PC-3 (cell line): ENCODE measurements around the gene ELAVL4. TPM values are rescaled to one million over a fixed set of nuclear protein-coding genes. Genes with fewer than 3 reads are reported as not detected.

ENCODE experiments used
- ATAC-seq: fragments of 200-7000 bp; cut with Tn5 transposase; 2 replicates; pipeline ENCODE4 v1.9.1; 2020; ENCODE audit warnings: mild to moderate bottlenecking, moderate library complexity
- BruUV-seq: library from RNA; stranded (reverse); fragments of 400-500 nt; replicated peaks from 2 replicates; lab custom pipeline; 2021; lab: Mats Ljungman, UMichigan
- CTCF ChIA-PET: fragments of 300-600 bp; sonication (Branson Sonifier 250); formaldehyde crosslinking; loops from one replicate; lab custom pipeline; 2022; ENCODE audit warnings: antibody characterized with exemption; lab: Charles Lee
- POLR2A ChIA-PET: fragments of 300-600 bp; sonication (Branson Sonifier 250); formaldehyde crosslinking; loops from one replicate; lab custom pipeline; 2022; ENCODE audit warnings: antibody characterized with exemption; ENCODE audit not compliant: unreplicated experiment; lab: Charles Lee
- DNase-seq: peaks from one replicate; pipeline ENCODE4 v3.0.0-alpha.2; 2015
- H2AFZ ChIP-seq: fragments of 300-600 bp; sonication (generic); 2 replicates; pipeline ENCODE4 v1.6.0; 2016; ENCODE audit warnings: antibody characterized with exemption, low read length
- H3F3A ChIP-seq: fragments of 300-600 bp; sonication (generic); one replicate; pipeline ENCODE4 v1.6.0; 2017; ENCODE audit warnings: antibody characterized with exemption, low read length, control low read depth, mild to moderate bottlenecking; ENCODE audit not compliant: unreplicated experiment
- H3K27ac ChIP-seq: fragments of 300-600 bp; sonication (generic); 2 replicates; pipeline ENCODE4 v1.5.1; 2016; ENCODE audit warnings: mild to moderate bottlenecking, low read length
- H3K27me3 ChIP-seq: fragments of 300-600 bp; sonication (generic); 2 replicates; pipeline ENCODE4 v1.6.1; 2016; ENCODE audit warnings: low read length, mixed read lengths
- H3K36me3 ChIP-seq: fragments of 300-600 bp; sonication (generic); 2 replicates; pipeline ENCODE4 v1.6.1; 2016; ENCODE audit warnings: low read depth, mixed run types, low read length, mixed read lengths
- H3K4me1 ChIP-seq: fragments of 300-600 bp; sonication (generic); 2 replicates; pipeline ENCODE4 v1.5.1; 2016; ENCODE audit warnings: low read length; ENCODE audit not compliant: insufficient read depth
- H3K4me2 ChIP-seq: fragments of 300-600 bp; sonication (generic); 2 replicates; pipeline ENCODE4 v1.6.0; 2016; ENCODE audit warnings: low read length
- H3K4me3 ChIP-seq: fragments of 300-600 bp; sonication (generic); 2 replicates; pipeline ENCODE4 v1.5.1; 2016; ENCODE audit warnings: mild to moderate bottlenecking, low read length, mixed read lengths
- H3K79me2 ChIP-seq: fragments of 300-600 bp; sonication (generic); 2 replicates; pipeline ENCODE4 v1.6.1; 2017; ENCODE audit warnings: low read length, mixed read lengths
- H3K9ac ChIP-seq: fragments of 300-600 bp; sonication (generic); 2 replicates; pipeline ENCODE4 v1.6.0; 2016; ENCODE audit warnings: mild to moderate bottlenecking, low read length
- H3K9me2 ChIP-seq: fragments of 300-600 bp; sonication (generic); replicated peaks from 2 replicates; pipeline ENCODE4 v1.6.1; 2016; ENCODE audit warnings: mixed run types, low read length, mixed read lengths
- H3K9me3 ChIP-seq: fragments of 300-600 bp; sonication (generic); 2 replicates; pipeline ENCODE4 v1.6.1; 2016; ENCODE audit warnings: low read length, mixed read lengths
- H4K20me1 ChIP-seq: fragments of 300-600 bp; sonication (generic); 2 replicates; pipeline ENCODE4 v1.6.1; 2016; ENCODE audit warnings: low read length, mixed read lengths
- EZH2 ChIP-seq: fragments of 300-600 bp; sonication (generic); IDR thresholded peaks from one replicate; pipeline ENCODE4 v1.6.1; 2017; ENCODE audit warnings: antibody characterized with exemption, mild to moderate bottlenecking, low read length; ENCODE audit not compliant: unreplicated experiment
- EZH2phosphoT487 ChIP-seq: fragments of 300-600 bp; sonication (generic); IDR thresholded peaks from 2 replicates; pipeline ENCODE4 v1.6.1; 2018; ENCODE audit warnings: mild to moderate bottlenecking, antibody characterized with exemption, low read length, borderline replicate concordance
- intact Hi-C: fragments of 100-400 bp; cut with micrococcal nuclease; formaldehyde crosslinking; loops from 2 replicates; pipeline ENCODE4 v1.9.0; 2023
- total RNA-seq: library from RNA; depleted of rRNA; stranded (reverse); fragments of >200 nt; gene quantifications from 2 replicates; pipeline ENCODE4 v1.2.3, GENCODE V29; 2014
- TF ChIP-seq, protein P1 (sequence below): fragments of 300-600 bp; sonication (generic); conservative IDR thresholded peaks from 2 replicates; pipeline ENCODE4 v1.5.1; 2017; ENCODE audit warnings: antibody characterized with exemption, low read depth, mild to moderate bottlenecking, low read length

The ELAVL4 gene
- total RNA-seq, 1 experiment from 2014 or later: not detected

DNA sequence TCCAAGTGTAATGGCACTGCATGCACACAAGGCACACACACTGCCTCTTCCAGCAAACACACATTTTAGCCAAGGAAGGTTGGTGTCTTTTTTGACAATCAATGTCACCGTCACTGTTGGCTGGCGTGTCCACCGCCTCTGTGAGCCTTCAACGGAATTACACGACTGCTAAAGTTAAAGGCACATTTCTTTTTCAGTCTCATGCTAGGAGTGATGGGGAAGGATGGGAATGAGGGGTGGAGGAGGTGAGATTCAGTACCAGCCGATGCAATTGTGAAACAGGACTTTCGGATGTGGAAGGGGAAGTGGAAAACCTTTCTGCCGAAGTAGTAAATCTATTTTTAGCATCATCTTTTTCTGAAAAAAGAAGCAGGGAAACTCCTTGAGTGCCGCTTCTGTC is 1.4 kb downstream of the ELAVL4 start:
- H4K20me1 ChIP-seq: no peaks in the 10 kb centered on the region
- TF ChIP-seq, protein P1, sequence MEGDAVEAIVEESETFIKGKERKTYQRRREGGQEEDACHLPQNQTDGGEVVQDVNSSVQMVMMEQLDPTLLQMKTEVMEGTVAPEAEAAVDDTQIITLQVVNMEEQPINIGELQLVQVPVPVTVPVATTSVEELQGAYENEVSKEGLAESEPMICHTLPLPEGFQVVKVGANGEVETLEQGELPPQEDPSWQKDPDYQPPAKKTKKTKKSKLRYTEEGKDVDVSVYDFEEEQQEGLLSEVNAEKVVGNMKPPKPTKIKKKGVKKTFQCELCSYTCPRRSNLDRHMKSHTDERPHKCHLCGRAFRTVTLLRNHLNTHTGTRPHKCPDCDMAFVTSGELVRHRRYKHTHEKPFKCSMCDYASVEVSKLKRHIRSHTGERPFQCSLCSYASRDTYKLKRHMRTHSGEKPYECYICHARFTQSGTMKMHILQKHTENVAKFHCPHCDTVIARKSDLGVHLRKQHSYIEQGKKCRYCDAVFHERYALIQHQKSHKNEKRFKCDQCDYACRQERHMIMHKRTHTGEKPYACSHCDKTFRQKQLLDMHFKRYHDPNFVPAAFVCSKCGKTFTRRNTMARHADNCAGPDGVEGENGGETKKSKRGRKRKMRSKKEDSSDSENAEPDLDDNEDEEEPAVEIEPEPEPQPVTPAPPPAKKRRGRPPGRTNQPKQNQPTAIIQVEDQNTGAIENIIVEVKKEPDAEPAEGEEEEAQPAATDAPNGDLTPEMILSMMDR: no peak
- TF ChIP-seq EZH2 (no peak), EZH2phosphoT487 (no peak)
- intact Hi-C loops: no loop called here
- H3K4me2 ChIP-seq: no peak overlapping the region
- BruUV-seq: no TSS peak
- no peaks in the 10 kb centered on the region for H3F3A ChIP-seq
- ATAC-seq (no peak), DNase-seq (no peak)
- no peak overlapping the region for H3K9ac ChIP-seq
- ChIA-PET POLR2A (no interaction called here), CTCF (no interaction called here)
- no peaks in the 10 kb centered on the region; the same call in 1 of the 2 replicates for H3K27me3 ChIP-seq
- H3K4me3 ChIP-seq: no peak overlapping the region
- no peaks in the 10 kb centered on the region for H3K9me2 ChIP-seq
- no peaks in the 10 kb centered on the region for H3K9me3 ChIP-seq
- H2AFZ ChIP-seq: no peak overlapping the region
- no peak overlapping the region for H3K27ac ChIP-seq
- no peaks in the 10 kb centered on the region for H3K79me2 ChIP-seq
- no peaks in the 10 kb centered on the region for H3K36me3 ChIP-seq
- no peaks in the 10 kb centered on the region for H3K4me1 ChIP-seq

DNA sequence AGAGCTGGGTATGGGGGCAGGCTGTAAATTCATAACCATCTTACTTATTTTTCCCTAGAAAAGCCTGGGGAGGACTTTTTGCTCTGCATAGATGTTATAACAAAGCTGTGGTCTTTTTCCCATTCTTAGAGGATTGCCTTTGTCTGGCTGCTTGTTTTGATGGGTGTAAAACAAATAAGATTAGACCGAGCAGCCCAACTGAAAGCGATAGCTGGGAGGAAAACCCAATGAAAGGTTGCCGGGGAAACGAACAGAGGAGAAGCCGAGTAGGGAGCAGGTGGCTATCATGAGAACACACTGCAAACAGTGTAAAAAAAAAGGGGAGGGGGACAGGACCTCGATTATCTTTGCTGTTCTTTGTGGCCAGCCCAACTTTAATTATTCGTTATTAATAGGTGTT is 1.9 kb downstream of the ELAVL4 start:
- DNase-seq (no peak), ATAC-seq (no peak)
- Histone ChIP-seq H3K27me3 (no peaks in the 10 kb centered on the region; the same call in 1 of the 2 replicates), H3K36me3 (no peaks in the 10 kb centered on the region), H3K9me2 (no peaks in the 10 kb centered on the region), H3K27ac (no peak overlapping the region), H4K20me1 (no peaks in the 10 kb centered on the region), H3K9me3 (no peaks in the 10 kb centered on the region), H3K4me2 (no peak overlapping the region), H3K9ac (no peak overlapping the region), H2AFZ (no peak overlapping the region), H3K4me1 (no peaks in the 10 kb centered on the region), H3K79me2 (no peaks in the 10 kb centered on the region), H3F3A (no peaks in the 10 kb centered on the region), H3K4me3 (no peak overlapping the region)
- POLR2A ChIA-PET: no interaction called here
- CTCF ChIA-PET: no interaction called here
- TF ChIP-seq EZH2phosphoT487 (no peak), EZH2 (no peak)
- TF ChIP-seq, protein P1: no peak
- no TSS peak for BruUV-seq
- intact Hi-C loops: no loop called here

DNA sequence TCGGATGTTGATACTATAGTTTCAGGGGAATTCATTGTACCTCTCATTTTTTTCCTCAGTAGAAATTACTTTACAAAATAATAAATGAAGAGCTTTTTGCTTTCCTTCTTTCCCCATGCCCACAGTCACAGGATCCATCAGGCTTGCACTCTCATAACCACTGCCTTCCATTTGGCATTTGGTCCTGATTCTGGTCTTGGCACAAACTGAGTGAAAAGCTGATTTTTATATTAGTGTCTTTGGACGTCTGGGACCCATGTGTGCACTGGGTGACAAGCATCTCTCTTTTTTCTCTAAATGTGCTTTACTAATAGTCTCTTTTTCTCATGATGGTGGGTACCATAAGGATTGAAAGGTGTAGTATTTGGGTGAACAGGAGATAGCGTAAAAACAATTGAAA is 2.8 kb downstream of the ELAVL4 start:
- H3K27ac ChIP-seq: no peak overlapping the region
- ChIA-PET POLR2A (no interaction called here), CTCF (interaction anchor here (0.7 kb wide), 1 partner anchor 663 kb away, joined by 3 read pairs; no protein-coding TSS in a partner anchor)

More for the DNA sequence above, 2.8 kb downstream of the ELAVL4 start:
- DNase-seq (no peak), ATAC-seq (no peak)
- TF ChIP-seq, protein P1: no peak
- TF ChIP-seq EZH2phosphoT487 (no peak), EZH2 (no peak)
- no peaks in the 10 kb centered on the region; the same call in 1 of the 2 replicates for H3K27me3 ChIP-seq
- no peaks in the 10 kb centered on the region for H3F3A ChIP-seq
- no peak overlapping the region for H3K4me2 ChIP-seq
- H3K9me2 ChIP-seq: no peaks in the 10 kb centered on the region
- H3K9ac ChIP-seq: no peak overlapping the region
- intact Hi-C loops: no loop called here
- no peaks in the 10 kb centered on the region for H3K36me3 ChIP-seq
- H3K9me3 ChIP-seq: no peaks in the 10 kb centered on the region
- no peaks in the 10 kb centered on the region for H3K4me1 ChIP-seq
- no peaks in the 10 kb centered on the region for H3K79me2 ChIP-seq
- no peak overlapping the region for H3K4me3 ChIP-seq
- BruUV-seq: no TSS peak
- no peak overlapping the region for H2AFZ ChIP-seq
- no peaks in the 10 kb centered on the region for H4K20me1 ChIP-seq
